Left ventricle myocardium inferior (tissue), 1 donor: ENCODE data around the gene ELF5. TPM values are rescaled to one million over a fixed set of nuclear protein-coding genes. Genes with fewer than 3 reads are reported as not detected.

Experiments
- DNase-seq: peaks from one replicate; pipeline ENCODE4 v3.0.0-alpha.2; 2020
- H3K27ac ChIP-seq: fragments of 200-600 bp; replicated peaks from 2 replicates; pipeline ENCODE4 v1.8.0; 2021
- H3K27me3 ChIP-seq: fragments of 200-600 bp; 2 replicates; pipeline ENCODE4 v1.8.0; 2021; ENCODE audit warnings: low read depth
- H3K36me3 ChIP-seq: fragments of 200-600 bp; 2 replicates; pipeline ENCODE4 v1.8.0; 2021
- H3K4me1 ChIP-seq: fragments of 200-600 bp; 2 replicates; pipeline ENCODE4 v1.8.0; 2021
- H3K4me3 ChIP-seq: fragments of 200-600 bp; 2 replicates; pipeline ENCODE4 v1.8.0; 2021; ENCODE audit warnings: mild to moderate bottlenecking, moderate library complexity
- H3K9me3 ChIP-seq: fragments of 200-600 bp; replicated peaks from 2 replicates; pipeline ENCODE4 v1.8.0; 2021
- CTCF ChIP-seq: fragments of 200-600 bp; IDR thresholded peaks from 2 replicates; pipeline ENCODE4 v1.8.0; 2021; ENCODE audit warnings: antibody characterized with exemption, mild to moderate bottlenecking, borderline replicate concordance
- intact Hi-C: fragments of 100-400 bp; cut with micrococcal nuclease; formaldehyde crosslinking; loops from one replicate; pipeline ENCODE4 v1.11.0; 2022
- total RNA-seq: library from RNA; stranded (reverse); fragmentation: NEBNext Ultra II Directional; extraction: Animal tissue kit (Norgen Biotek cat#: 25700); gene quantifications from one replicate; pipeline ENCODE4 v1.2.1, GENCODE V29; 2021
- donor health status: DM: no; HTN: yes; CAD: no; lungs with severe emphysema.

The ELF5 gene
- total RNA-seq, 1 donor from 2014 or later = not detected

GRCh38 chr11:34438529-34439507 is 74.8 kb downstream of the ELF5 start, which contains the start of gene CAT:
Gene CAT, plus strand, starts transcription at chr11:34438934. Its CDS starts 80 bp downstream, at chr11:34439014.
- Histone ChIP-seq H3K9me3 (no peaks in the 10 kb centered on the region), H3K36me3 (peaks cover 5% of the 10 kb centered on the region), H3K27ac (peak within 1 kb of the TSS; percentile 98), H3K27me3 (no peaks in the 10 kb centered on the region), H3K4me1 (peaks cover 62% of the 10 kb centered on the region), H3K4me3 (peak within 1 kb of the TSS; percentile 93)
- DNase-seq = peak; percentile 99
- no peak for TF ChIP-seq CTCF
- intact Hi-C loops = no loop called here

GRCh38 chr11:34437224-34438125 is 76.1 kb downstream of the ELF5 start:
- intact Hi-C loops = no loop called here
- H3K9me3 ChIP-seq = no peaks in the 10 kb centered on the region
- H3K4me1 ChIP-seq = peaks cover 48% of the 10 kb centered on the region
- peak overlapping the region; percentile 93 for H3K4me3 ChIP-seq
- DNase-seq = no peak
- H3K27me3 ChIP-seq = no peaks in the 10 kb centered on the region
- H3K27ac ChIP-seq = peak overlapping the region; percentile 98
- TF ChIP-seq CTCF = no peak
- H3K36me3 ChIP-seq = peaks cover 5% of the 10 kb centered on the region

GRCh38 chr11:34433899-34434298 is 79.7 kb downstream of the ELF5 start:
- Histone ChIP-seq H3K9me3 (no peaks in the 10 kb centered on the region), H3K4me3 (no peak overlapping the region), H3K4me1 (peaks cover 13% of the 10 kb centered on the region), H3K27ac (no peak overlapping the region), H3K27me3 (no peaks in the 10 kb centered on the region), H3K36me3 (no peaks in the 10 kb centered on the region)
- no peak for DNase-seq
- TF ChIP-seq CTCF = no peak
- intact Hi-C loops = no loop called here

GRCh38 chr11:34432822-34433221 is 80.8 kb downstream of the ELF5 start:
- H3K4me1 ChIP-seq = peaks cover 4% of the 10 kb centered on the region
- H3K27me3 ChIP-seq = no peaks in the 10 kb centered on the region
- no peak for TF ChIP-seq CTCF
- H3K9me3 ChIP-seq = no peaks in the 10 kb centered on the region
- no peak for DNase-seq
- H3K27ac ChIP-seq = no peak overlapping the region
- no peaks in the 10 kb centered on the region for H3K36me3 ChIP-seq
- no peak overlapping the region for H3K4me3 ChIP-seq
- intact Hi-C loops = no loop called here

- Histone ChIP-seq H3K4me3 (no peak overlapping the region), H3K36me3 (no peaks in the 10 kb centered on the region), H3K27me3 (no peaks in the 10 kb centered on the region), H3K9me3 (no peaks in the 10 kb centered on the region), H3K27ac (no peak overlapping the region), H3K4me1 (no peaks in the 10 kb centered on the region)
- intact Hi-C loops = no loop called here
- DNase-seq = no peak
- no peak for TF ChIP-seq CTCF
These were observed 81.6 kb downstream of the ELF5 start for GRCh38 chr11:34431979-34432378.

Other genes with a start within 250 kb of the ELF5 start
- 24.7 TPM for gene ABTB2, start 155.8 kb downstream of the ELF5 start, total RNA-seq
- 126 TPM for gene CAT, start 74.9 kb downstream of the ELF5 start, total RNA-seq
- 1.6 TPM for gene EHF, start 107.3 kb upstream of the ELF5 start, total RNA-seq